ENCODE data around the gene CZIB.

Gene CZIB

GRCh38 chr1:53220171-53220961, at the start of gene CZIB:
Gene CZIB, minus strand, starts transcription at chr1:53220634. Its CDS starts 59 bp downstream, at chr1:53220575.
- DNase-seq (ENCODE audit: low read depth), result peak; percentile 94

- DNase-seq (ENCODE audit: low read depth), result no peak
Observed at GRCh38 chr1:53270107-53270506, 49.7 kb upstream of the CZIB start.

- DNase-seq (ENCODE audit: low read depth), result no peak
Observed at GRCh38 chr1:53267761-53268160, 47.3 kb upstream of the CZIB start.

- no peak for DNase-seq (ENCODE audit: low read depth)
Observed at GRCh38 chr1:53266038-53266437, 45.6 kb upstream of the CZIB start.

- no peak for DNase-seq (ENCODE audit: low read depth)
Observed at GRCh38 chr1:53265581-53265980, 45.1 kb upstream of the CZIB start.

- DNase-seq (ENCODE audit: low read depth), result no peak
Observed at GRCh38 chr1:53264048-53264447, 43.6 kb upstream of the CZIB start.

GRCh38 chr1:53262000-53262399, 41.6 kb upstream of the CZIB start:
- no peak for DNase-seq (ENCODE audit: low read depth)

- no peak for DNase-seq (ENCODE audit: low read depth)
Observed at GRCh38 chr1:53260631-53261247, 40.3 kb upstream of the CZIB start.

- DNase-seq (ENCODE audit: low read depth), result no peak
Observed at GRCh38 chr1:53259932-53260331, 39.5 kb upstream of the CZIB start.

GRCh38 chr1:53258216-53258615, 37.8 kb upstream of the CZIB start:
- DNase-seq (ENCODE audit: low read depth), result no peak

GRCh38 chr1:53257454-53258081, 37.1 kb upstream of the CZIB start:
- no peak for DNase-seq (ENCODE audit: low read depth)

GRCh38 chr1:53256511-53257453, 36.3 kb upstream of the CZIB start:
- DNase-seq (ENCODE audit: low read depth), result no peak

GRCh38 chr1:53255031-53255430, 34.6 kb upstream of the CZIB start:
- DNase-seq (ENCODE audit: low read depth), result no peak

GRCh38 chr1:53254011-53254640, 33.7 kb upstream of the CZIB start:
- no peak for DNase-seq (ENCODE audit: low read depth)

GRCh38 chr1:53250325-53250724, 29.9 kb upstream of the CZIB start:
- DNase-seq (ENCODE audit: low read depth), result no peak

GRCh38 chr1:53249706-53250105, 29.3 kb upstream of the CZIB start:
- no peak for DNase-seq (ENCODE audit: low read depth)

GRCh38 chr1:53246261-53247134, 26.1 kb upstream of the CZIB start:
- DNase-seq (ENCODE audit: low read depth), result no peak

GRCh38 chr1:53244141-53244540, 23.7 kb upstream of the CZIB start:
- DNase-seq (ENCODE audit: low read depth), result no peak

- DNase-seq (ENCODE audit: low read depth), result no peak
Observed at GRCh38 chr1:53242381-53242780, 21.9 kb upstream of the CZIB start.

- DNase-seq (ENCODE audit: low read depth), result no peak
Observed at GRCh38 chr1:53241828-53242227, 21.4 kb upstream of the CZIB start.
